ENCODE results near the gene RNASE13. TPM values are rescaled to one million over a fixed set of nuclear protein-coding genes. Genes with fewer than 3 reads are reported as not detected.
A peak's percentile ranks its signal among the peaks of the same experiment; 100 is the strongest.

RNASE13 gene, protein sequence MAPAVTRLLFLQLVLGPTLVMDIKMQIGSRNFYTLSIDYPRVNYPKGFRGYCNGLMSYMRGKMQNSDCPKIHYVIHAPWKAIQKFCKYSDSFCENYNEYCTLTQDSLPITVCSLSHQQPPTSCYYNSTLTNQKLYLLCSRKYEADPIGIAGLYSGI
- polyA plus RNA-seq (ENCODE audit: insufficient read length in 4 of 4), result under 1 TPM; 0.28 to 0.64 (median 0.41) TPM

DNA sequence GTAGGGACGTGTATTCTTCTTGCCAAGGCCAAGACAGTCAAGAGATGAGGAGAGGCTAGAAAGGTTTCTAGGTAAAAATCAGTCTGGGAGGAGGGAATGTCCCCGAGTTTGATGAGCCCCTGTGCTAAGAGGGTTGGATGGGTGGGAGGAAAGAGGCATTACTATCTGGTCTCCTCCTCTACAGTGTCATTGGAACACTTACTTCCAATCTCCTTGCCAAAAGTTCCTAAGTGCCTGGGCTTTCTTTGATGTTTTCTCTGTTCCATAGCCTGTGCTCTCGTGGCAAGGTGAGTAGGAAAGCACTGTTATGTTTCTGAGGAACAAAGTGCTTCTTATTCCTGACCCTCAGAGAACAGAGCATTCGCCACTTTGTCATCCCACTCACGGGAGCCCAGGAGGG, at the start of gene RNASE13:
RNASE13 (minus strand) TSS at position 101 of the 400 bp plus-strand sequence. CDS start 519 bp downstream, outside the sequence.
- no peak for DNase-seq (ENCODE audit: low read depth in 4 of 4, low spot score in 3 of 4)

DNA sequence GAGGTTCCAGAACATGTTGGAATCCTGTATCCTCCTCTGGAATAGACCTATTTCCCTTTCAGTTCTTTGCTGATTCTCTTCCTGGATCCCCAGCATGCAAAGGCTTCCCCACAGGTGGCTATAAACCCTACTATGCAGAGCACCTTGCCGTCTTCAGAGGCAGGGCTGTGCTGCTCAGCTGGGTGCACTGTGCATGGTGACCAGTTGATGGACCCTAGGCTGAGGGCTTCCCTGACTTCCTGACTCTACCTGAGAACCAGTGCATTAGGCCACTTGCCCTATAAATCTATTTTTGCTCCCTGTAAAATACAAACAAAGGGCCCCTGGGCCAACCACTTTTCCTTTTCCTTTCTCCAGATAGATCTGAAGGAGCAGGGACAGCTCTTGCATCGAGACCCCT, 49.8 kb upstream of the RNASE13 start:
- DNase-seq (ENCODE audit: low read depth in 4 of 4, low spot score in 3 of 4), result no peak

DNA sequence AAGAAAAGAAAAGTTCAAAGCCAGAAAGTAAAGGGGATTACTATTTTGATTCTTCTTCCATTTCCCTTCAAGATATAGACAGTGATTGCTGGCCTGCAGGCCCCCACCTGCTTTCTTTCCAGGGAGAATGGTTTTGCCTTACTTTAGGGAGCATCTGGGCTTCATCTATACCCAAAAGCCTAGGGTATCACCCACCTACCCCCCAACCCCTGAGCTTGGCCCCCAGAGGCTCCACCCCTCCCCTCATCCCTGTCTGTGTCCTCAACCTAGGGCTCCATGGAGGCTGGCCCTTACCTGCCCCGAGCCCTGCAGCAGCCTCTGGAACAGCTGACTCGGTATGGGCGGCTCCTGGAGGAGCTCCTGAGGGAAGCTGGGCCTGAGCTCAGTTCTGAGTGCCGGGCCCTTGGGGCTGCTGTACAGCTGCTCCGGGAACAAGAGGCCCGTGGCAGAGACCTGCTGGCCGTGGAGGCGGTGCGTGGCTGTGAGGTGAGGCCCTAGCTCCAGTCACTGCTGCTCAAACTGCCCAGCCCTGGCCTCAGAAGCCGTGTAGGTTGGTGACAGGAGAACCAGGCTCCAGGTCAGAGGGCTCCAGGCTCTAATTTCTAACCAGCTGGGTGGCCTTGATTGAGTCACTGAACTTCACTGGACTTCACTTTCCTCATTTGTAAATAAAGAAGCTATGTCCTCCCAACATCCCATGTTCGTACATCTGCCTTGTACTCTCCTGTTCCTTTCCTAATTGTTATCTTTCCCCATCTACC, 49.1 kb upstream of the RNASE13 start:
- no peak for DNase-seq (ENCODE audit: low read depth in 4 of 4, low spot score in 3 of 4)

DNA sequence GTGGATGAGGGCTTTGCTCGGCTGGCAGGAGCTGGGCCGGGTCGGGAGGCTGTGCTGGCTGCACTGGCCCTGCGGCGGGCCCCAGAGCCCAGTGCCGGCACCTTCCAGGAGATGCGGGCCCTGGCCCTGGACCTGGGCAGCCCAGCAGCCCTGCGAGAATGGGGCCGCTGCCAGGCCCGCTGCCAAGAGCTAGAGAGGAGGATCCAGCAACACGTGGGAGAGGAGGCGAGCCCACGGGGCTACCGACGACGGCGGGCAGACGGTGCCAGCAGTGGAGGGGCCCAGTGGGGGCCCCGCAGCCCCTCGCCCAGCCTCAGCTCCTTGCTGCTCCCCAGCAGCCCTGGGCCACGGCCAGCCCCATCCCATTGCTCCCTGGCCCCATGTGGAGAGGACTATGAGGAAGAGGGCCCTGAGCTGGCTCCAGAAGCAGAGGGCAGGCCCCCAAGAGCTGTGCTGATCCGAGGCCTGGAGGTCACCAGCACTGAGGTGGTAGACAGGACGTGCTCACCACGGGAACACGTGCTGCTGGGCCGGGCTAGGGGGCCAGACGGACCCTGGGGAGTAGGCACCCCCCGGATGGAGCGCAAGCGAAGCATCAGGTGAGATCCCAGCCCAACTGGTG, 47.0 kb upstream of the RNASE13 start:
- DNase-seq (ENCODE audit: low read depth in 4 of 4, low spot score in 3 of 4), result no peak

DNA sequence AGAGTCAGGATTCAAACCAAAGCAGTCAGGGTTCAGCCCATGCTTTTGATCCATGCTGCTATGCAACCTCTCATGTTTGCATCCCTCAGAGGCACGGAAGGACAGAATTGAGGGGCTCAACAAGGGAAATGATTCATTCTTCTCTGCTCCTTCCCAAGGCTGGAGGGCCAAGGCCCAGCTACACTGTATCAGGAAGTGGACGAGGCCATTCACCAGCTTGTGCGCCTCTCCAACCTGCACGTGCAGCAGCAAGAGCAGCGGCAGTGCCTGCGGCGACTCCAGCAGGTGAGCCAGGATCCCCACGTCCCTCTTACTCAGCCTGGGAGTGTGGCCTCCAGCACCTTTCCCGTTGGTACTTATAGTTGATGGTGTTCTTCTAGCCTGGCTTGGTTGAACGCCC, 44.1 kb upstream of the RNASE13 start:
- DNase-seq (ENCODE audit: low read depth in 4 of 4, low spot score in 3 of 4), result no peak

DNA sequence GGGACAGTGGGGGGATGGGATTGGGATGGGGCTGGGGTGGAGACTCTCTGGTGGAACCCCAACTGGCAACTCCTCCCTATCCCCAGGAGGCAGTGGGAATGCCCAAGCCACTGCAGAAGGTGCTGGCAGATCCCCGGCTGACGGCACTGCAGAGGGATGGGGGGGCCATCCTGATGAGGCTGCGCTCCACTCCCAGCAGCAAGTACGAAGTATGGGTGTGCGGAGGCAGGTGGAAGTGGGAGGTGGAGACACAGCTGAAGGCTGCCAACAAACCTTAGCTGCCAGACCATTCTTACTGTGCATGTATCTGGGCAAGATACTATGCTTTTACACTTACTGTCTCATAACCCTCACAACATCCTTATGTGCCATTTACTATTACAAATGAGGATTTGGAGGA, 43.7 kb upstream of the RNASE13 start:
- no peak for DNase-seq (ENCODE audit: low read depth in 4 of 4, low spot score in 3 of 4)

DNA sequence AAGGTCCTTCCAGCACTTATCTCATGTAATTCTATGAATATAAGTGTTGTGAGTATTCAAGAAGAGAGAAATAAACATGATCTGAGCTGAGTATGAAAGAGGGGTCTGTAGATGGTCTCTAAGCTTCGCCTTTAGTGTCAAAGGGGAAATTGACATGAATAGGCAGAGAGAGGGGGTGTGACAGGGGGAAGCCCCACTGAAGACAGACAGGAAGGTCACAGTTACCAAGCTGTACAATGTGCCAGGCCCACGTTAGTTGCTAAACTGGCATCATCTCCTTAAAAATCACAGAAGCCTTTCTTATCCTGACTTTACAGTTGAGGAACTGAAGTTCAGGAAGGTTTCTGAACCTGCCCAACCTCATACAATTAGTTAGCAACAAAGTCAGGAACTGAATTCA, 43.1 kb upstream of the RNASE13 start:
- DNase-seq (ENCODE audit: low read depth in 4 of 4, low spot score in 3 of 4), result no peak

DNA sequence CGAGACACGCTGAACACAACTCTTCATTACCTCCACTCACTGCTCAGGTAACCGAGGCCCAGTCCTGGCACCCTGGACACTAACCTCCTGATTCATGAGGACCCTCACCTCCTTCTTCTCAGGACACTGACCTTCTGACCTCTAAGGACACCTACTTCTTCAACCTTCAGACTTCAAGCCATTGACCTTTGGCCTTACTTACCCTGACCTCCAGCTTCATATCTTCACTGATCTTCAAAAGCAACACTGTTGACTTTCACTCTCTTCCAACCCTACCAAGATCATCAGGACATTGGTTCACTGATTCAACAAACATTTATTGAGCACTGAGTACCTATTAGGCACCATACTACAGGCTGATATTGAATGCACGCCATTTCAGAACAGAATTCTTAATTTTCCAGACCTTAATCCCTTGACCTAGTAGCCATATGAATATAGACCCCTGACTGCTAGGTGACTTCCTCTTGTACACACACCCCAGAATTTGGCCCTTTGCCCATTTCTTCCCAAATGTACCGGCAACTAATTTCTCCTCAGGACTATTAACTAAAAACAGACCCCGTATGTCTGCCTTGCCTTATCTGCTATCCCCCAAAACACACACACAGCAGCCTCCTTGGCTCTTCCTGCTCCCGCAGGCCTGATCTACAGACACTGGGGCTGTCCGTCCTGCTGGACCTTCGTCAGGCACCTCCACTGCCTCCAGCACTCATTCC, 41.3 kb upstream of the RNASE13 start:
- DNase-seq (ENCODE audit: low read depth in 4 of 4, low spot score in 3 of 4), result no peak

DNA sequence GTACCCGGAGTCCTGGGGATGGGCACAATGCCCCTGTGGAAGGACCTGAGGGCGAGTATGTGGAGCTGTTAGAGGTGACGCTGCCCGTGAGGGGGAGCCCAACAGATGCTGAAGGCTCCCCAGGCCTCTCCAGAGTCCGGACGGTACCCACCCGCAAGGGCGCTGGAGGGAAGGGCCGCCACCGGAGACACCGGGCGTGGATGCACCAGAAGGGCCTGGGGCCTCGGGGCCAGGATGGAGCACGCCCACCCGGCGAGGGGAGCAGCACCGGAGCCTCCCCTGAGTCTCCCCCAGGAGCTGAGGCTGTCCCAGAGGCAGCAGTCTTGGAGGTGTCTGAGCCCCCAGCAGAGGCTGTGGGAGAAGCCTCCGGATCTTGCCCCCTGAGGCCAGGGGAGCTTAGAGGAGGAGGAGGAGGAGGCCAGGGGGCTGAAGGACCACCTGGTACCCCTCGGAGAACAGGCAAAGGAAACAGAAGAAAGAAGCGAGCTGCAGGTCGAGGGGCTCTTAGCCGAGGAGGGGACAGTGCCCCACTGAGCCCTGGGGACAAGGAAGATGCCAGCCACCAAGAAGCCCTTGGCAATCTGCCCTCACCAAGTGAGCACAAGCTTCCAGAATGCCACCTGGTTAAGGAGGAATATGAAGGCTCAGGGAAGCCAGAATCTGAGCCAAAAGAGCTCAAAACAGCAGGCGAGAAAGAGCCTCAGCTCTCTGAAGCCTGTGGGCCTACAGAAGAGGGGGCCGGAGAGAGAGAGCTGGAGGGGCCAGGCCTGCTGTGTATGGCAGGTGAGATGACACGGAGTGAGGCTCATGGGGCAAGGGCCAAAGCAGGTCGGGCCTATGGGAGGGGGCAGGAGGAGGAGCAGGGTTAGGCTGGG, 40.0 kb upstream of the RNASE13 start:
- no peak for DNase-seq (ENCODE audit: low read depth in 4 of 4, low spot score in 3 of 4)

DNA sequence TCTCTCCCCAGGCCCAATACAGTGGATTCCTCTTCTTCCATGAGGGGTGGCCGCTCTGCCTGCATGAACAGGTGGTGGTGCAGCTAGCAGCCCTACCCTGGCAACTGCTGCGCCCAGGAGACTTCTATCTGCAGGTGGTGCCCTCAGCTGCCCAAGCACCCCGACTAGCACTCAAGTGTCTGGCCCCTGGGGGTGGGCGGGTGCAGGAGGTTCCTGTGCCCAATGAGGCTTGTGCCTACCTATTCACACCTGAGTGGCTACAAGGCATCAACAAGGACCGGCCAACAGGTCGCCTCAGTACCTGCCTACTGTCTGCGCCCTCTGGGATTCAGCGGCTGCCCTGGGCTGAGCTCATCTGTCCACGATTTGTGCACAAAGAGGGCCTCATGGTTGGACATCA, 39.3 kb upstream of the RNASE13 start:
- DNase-seq (ENCODE audit: low read depth in 4 of 4, low spot score in 3 of 4), result no peak

DNA sequence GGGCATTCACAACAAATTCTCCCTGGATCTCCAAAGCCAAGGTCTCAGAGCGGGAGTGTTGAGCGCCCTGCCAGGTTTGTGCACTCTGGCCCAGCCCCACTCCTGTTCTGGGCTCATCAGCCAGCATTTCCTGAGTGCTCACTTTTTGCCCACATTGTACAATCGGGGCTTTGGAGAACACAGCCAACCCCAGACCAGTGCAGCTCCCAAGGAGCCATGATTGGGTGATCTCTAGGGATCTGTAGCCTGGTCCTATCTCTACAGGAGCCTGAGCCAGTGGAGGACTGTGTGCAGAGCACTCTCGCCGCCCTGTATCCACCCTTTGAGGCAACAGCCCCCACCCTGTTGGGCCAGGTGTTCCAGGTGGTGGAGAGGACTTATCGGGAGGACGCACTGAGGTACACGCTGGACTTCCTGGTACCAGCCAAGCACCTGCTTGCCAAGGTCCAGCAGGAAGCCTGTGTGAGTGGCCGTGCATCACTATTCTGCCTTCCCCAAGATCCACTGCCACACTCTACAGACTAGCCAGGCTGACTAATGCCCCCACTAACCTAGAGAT, 38.3 kb upstream of the RNASE13 start:
- DNase-seq (ENCODE audit: low read depth in 4 of 4, low spot score in 3 of 4), result no peak

DNA sequence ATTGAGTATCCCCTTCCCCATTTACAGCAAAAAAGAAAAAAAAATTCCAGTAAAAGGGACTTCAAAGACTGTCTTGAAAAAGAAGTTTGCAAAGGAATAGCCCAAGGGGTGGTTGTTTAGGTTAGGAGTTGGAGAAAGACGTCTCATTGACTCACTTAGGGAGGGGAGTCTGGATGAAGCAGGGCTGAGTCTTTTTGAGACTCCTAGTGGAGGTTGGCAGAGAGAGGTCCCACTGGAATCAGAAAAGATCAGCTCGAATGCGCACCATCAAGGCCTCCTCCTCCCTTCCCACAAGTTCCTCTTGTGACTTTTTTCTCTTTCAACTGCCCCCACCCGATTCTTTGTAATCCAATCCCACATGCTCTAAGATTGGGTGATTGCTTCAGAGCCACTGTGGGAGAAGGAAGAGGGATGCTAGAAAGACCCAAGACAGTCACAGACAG, 37.4 kb upstream of the RNASE13 start:
- DNase-seq (ENCODE audit: low read depth in 4 of 4, low spot score in 3 of 4), result peak in 2 of 4 donors; percentile 29 to 37

DNA sequence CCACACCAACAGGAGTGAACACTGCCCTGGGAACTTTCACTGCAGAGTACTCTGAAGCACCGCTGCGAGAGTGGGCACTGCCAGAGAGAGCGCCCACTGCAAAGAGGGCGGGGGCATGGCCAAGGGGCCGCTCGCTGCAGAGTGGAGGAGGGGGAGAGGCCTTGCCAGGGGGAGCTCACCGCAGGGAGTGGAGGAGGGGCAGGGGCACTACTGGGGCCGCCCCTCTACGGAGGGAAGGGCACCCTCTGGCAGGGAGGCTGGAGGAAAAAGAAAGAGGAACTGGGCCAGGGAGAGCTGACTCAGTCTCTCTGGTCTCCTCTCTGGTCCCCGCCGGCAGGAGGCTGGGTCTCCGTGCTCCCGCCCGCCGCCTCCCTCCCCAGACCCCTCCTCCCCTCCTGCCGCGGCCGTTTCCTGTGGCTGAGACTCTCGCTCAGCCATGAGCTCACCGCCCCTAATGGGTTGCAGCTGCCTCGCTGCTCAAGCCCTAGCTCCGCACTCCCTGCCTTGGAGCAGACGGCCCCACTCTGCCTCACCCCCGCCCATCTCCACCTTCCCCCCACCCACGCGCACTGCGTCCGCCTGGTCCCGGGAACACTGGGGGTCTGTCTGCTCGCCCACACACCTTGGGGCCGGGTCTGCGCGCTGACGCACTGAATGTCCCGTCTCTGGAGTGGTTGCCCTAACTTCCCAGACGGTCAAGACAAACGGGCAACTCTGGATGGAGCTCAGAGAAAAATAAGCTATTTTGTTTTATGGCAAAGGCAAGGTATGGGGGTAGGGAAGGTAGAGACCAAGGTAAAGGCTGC, 36.8 kb upstream of the RNASE13 start:
- DNase-seq (ENCODE audit: low read depth in 4 of 4, low spot score in 3 of 4), result peak in 2 of 4 donors; percentile 80 to 86

DNA sequence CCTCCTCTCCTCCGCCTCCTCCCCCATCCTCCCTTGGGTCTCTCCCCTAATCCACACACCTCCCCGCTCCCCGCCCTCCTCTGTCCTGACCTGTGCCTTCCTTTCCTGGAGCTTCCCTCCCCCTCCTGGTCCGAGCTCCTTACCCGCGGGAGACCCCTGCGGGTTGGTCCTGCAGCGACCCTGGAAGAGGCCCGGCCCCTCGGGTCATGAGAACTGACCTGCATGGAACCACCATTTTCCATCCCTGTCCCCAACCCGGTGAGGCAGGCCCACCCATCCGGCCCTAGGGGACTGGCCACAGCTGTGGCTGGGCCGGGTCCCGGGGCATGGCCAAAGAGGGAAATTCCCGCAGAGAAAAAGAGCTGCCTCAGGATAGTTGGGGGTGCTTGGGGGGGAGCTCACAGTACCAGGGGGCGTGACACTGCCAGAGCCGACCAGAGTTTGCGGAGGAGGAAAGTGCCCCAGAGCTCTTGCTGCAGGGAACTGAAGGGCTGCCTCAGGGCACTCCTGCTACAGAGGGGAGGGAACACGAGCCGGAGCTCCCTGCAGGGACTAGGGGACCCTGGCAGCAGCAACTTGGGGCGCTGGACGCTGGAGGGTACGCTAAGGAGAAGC, 36.1 kb upstream of the RNASE13 start:
- DNase-seq (ENCODE audit: low read depth in 4 of 4, low spot score in 3 of 4), result peak in 1 of 4 donors; percentile 62

DNA sequence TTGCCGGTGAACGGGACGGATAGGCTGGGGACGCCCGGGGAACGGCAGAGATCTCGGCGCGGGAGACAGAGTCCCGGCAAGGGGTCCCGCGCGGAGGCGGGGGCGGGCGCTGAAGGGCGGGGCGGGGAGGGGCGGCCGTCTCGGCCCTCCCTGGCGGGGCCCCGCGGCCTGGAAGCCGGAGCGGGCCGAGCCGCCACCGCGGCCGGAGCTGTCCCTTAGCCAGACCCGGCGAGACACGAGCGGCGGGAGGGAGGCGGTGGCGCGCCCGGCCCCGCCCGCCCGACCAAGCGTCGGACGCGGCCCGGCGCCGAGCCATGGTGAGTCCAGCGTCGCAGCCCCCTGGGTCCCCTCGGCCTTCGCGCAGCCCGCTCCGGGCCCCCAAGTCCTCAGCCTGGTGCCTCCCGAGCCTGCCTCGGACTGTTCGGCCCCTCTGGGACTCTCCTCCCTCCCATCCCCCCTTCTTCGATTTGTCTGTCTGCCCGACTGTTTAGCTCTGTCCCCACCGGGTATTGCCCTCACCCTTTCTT, 35.5 kb upstream of the RNASE13 start, which contains the start of gene ARHGEF40:
ARHGEF40 (plus strand) TSS at position 222 of the 527 bp plus-strand sequence; CDS start at position 315, 93 bp downstream.
- peak in 2 of 4 donors; percentile 49 to 57 for DNase-seq (ENCODE audit: low read depth in 4 of 4, low spot score in 3 of 4)

DNA sequence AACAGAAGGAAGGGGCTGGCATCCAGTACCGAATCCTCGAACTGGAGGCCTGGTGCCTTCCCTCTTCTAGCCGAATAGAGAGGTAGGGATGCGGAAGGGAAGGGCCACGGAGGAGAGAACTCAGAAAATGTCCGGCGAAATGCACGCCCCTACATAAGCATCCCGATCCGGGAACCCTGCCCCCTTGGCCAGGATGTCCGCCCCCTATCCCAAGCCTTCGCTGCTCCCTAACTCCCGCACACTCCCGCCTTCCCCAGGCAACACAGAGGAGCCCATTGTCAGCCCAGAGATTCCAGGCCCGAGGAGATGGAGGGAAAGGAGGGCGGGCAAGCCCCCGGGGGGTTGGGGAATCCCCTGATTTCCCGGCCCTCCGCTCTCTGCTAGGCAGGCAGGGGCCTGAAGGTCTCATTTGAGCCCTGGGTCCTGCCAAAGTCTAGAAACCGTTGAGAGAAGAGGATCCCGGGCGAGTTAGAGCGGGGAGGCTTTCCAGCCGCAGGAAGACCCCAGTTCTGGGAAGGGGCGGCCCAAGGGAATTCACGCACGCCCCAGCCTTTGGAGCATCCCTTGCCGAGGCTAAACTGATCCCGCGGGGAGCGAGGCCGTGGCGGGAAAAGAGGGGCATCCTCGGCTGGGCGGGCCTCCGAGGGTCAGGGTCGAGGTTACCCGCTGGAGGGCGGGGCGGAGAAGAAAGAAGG, 34.9 kb upstream of the RNASE13 start:
- DNase-seq (ENCODE audit: low read depth in 4 of 4, low spot score in 3 of 4), result peak in 2 of 4 donors; percentile 25 to 55

Data from right renal pelvis (tissue), 4 donors.